ENCODE results near the gene PARP15.

PARP15 gene

GRCh38 chr3:122576174-122576940 lies 1.1 kb upstream of the PARP15 start:
- no peak for DNase-seq

GRCh38 chr3:122578069-122578740 lies 755 bp downstream of the PARP15 start:
- no peak for DNase-seq

GRCh38 chr3:122580470-122580869 lies 3.0 kb downstream of the PARP15 start:
- no peak for DNase-seq

- no peak for DNase-seq
These were observed 4.2 kb downstream of the PARP15 start for GRCh38 chr3:122581622-122582021.

GRCh38 chr3:122582390-122582789 lies 4.9 kb downstream of the PARP15 start:
- DNase-seq: no peak

- no peak for DNase-seq
These were observed 8.6 kb downstream of the PARP15 start for GRCh38 chr3:122586098-122586497.

GRCh38 chr3:122586773-122587485 lies 9.5 kb downstream of the PARP15 start:
- DNase-seq: no peak

GRCh38 chr3:122587572-122587971 lies 10.1 kb downstream of the PARP15 start:
- DNase-seq: no peak

- no peak for DNase-seq
These were observed 11.8 kb downstream of the PARP15 start for GRCh38 chr3:122589297-122589696.

GRCh38 chr3:122590610-122591009 lies 13.2 kb downstream of the PARP15 start:
- DNase-seq: no peak

GRCh38 chr3:122594025-122594424 lies 16.6 kb downstream of the PARP15 start:
- no peak for DNase-seq

GRCh38 chr3:122598151-122598550 lies 20.7 kb downstream of the PARP15 start:
- DNase-seq: no peak

- no peak for DNase-seq
These were observed 21.1 kb downstream of the PARP15 start for GRCh38 chr3:122598556-122598955.

- DNase-seq: no peak
These were observed 24.7 kb downstream of the PARP15 start for GRCh38 chr3:122602011-122602710.

- no peak for DNase-seq
These were observed 25.6 kb downstream of the PARP15 start for GRCh38 chr3:122603056-122603455.

- no peak for DNase-seq
These were observed 28.9 kb downstream of the PARP15 start for GRCh38 chr3:122606330-122606729.

GRCh38 chr3:122608916-122609315 lies 31.5 kb downstream of the PARP15 start:
- DNase-seq: no peak

GRCh38 chr3:122609798-122610559 lies 32.5 kb downstream of the PARP15 start:
- DNase-seq: no peak

GRCh38 chr3:122612696-122613095 lies 35.2 kb downstream of the PARP15 start:
- DNase-seq: no peak

- no peak for DNase-seq
These were observed 37.9 kb downstream of the PARP15 start for GRCh38 chr3:122615303-122615702.

- no peak for DNase-seq
These were observed 41.2 kb downstream of the PARP15 start for GRCh38 chr3:122618614-122619013.

GRCh38 chr3:122619040-122619439 lies 41.6 kb downstream of the PARP15 start:
- DNase-seq: no peak

Data from hippocampal formation (tissue), 2 donors.